ENCODE results near the gene SLC17A8.

SLC17A8 gene

GRCh38 chr12:100461330-100461973 is 104.6 kb downstream of the SLC17A8 start:
- TF ChIP-seq POLR2AphosphoS5 (IDR thresholded peaks at IDR 0.05; ENCODE audit: low read depth, low read length), result no peak
- no peak for TF ChIP-seq TAF1 (IDR thresholded peaks at IDR 0.05; ENCODE audit: borderline replicate concordance, low read depth, low read length)
- no peak for TF ChIP-seq POLR2A (IDR thresholded peaks at IDR 0.05; ENCODE audit: low read depth, low read length)
- DNase-seq (ENCODE audit: insufficient read length) (no peak), FAIRE-seq (no peak)

- DNase-seq (ENCODE audit: insufficient read length) (no peak), FAIRE-seq (no peak)
- no peak for TF ChIP-seq POLR2AphosphoS5 (IDR thresholded peaks at IDR 0.05; ENCODE audit: low read depth, low read length)
- no peak for TF ChIP-seq TAF1 (IDR thresholded peaks at IDR 0.05; ENCODE audit: borderline replicate concordance, low read depth, low read length)
- no peak for TF ChIP-seq POLR2A (IDR thresholded peaks at IDR 0.05; ENCODE audit: low read depth, low read length)
Observed at GRCh38 chr12:100463661-100464060, 106.8 kb downstream of the SLC17A8 start.

- FAIRE-seq, result no peak
- DNase-seq (ENCODE audit: insufficient read length), result no peak
- TF ChIP-seq POLR2AphosphoS5 (IDR thresholded peaks at IDR 0.05; ENCODE audit: low read depth, low read length) (no peak), POLR2A (IDR thresholded peaks at IDR 0.05; ENCODE audit: low read depth, low read length) (no peak), TAF1 (IDR thresholded peaks at IDR 0.05; ENCODE audit: borderline replicate concordance, low read depth, low read length) (no peak)
Observed at GRCh38 chr12:100464529-100464928, 107.7 kb downstream of the SLC17A8 start.

GRCh38 chr12:100468126-100468525 is 111.3 kb downstream of the SLC17A8 start:
- FAIRE-seq (no peak), DNase-seq (ENCODE audit: insufficient read length) (no peak)
- TF ChIP-seq TAF1 (IDR thresholded peaks at IDR 0.05; ENCODE audit: borderline replicate concordance, low read depth, low read length) (no peak), POLR2A (IDR thresholded peaks at IDR 0.05; ENCODE audit: low read depth, low read length) (no peak), POLR2AphosphoS5 (IDR thresholded peaks at IDR 0.05; ENCODE audit: low read depth, low read length) (no peak)
